ENCODE data around the gene CSNK1E.

GRCh38 chr22:38327805-38328204 is 10.6 kb upstream of the CSNK1E start:
- TF ChIP-seq CTCF (IDR thresholded peaks at IDR 0.05 in 4 of 5, conservative IDR thresholded peaks at IDR 0.05 in 1 of 5), result no peak
- TF ChIP-seq POLR2A (IDR thresholded peaks at IDR 0.05), result no peak

Measured in gastrocnemius medialis (tissue), 4 donors.